Astrocyte (in vitro differentiated cells and primary cell): Measurements from ENCODE around the gene C21orf91. TPM values are rescaled to one million over a fixed set of nuclear protein-coding genes. Genes with fewer than 3 reads are reported as not detected.

Experiments
- DNase-seq: peaks from one replicate; pipeline ENCODE4 v3.0.0-alpha.2; 2010; ENCODE audit warnings: low read depth
- FAIRE-seq: peaks from 2 replicates; lab custom pipeline; 2011; peaks lifted over from hg19 to GRCh38; lab: Jason Lieb, UNC
- H2AFZ ChIP-seq: 2 replicates; pipeline ENCODE4 v1.6.0; 2012; ENCODE audit warnings: low read depth, low read length, inconsistent platforms
- H3K27ac ChIP-seq: 2 replicates; pipeline ENCODE4 v1.5.1; 2011; ENCODE audit warnings: low read depth, low read length, inconsistent platforms
- H3K27me3 ChIP-seq: 2 replicates; pipeline ENCODE4 v1.6.0; 2011; ENCODE audit warnings: low read length, inconsistent platforms; ENCODE audit not compliant: insufficient read depth
- H3K36me3 ChIP-seq: 2 replicates; pipeline ENCODE4 v1.5.1; 2011; ENCODE audit warnings: low read length, inconsistent platforms; ENCODE audit not compliant: insufficient read depth
- H3K4me1 ChIP-seq: 2 replicates; pipeline ENCODE4 v1.5.1; 2011; ENCODE audit warnings: low read length, inconsistent platforms; ENCODE audit not compliant: insufficient read depth
- H3K4me2 ChIP-seq: 2 replicates; pipeline ENCODE4 v1.6.0; 2012; ENCODE audit warnings: low read length, inconsistent platforms
- H3K4me3 ChIP-seq: 2 replicates; pipeline ENCODE4 v1.5.1; 2011; ENCODE audit warnings: low read depth, mild to moderate bottlenecking, low read length, inconsistent platforms; ENCODE audit not compliant: insufficient read depth
- H3K79me2 ChIP-seq: 2 replicates; pipeline ENCODE4 v1.6.0; 2012; ENCODE audit warnings: mild to moderate bottlenecking, low read length, inconsistent platforms; ENCODE audit not compliant: insufficient read depth
- H3K9ac ChIP-seq: 2 replicates; pipeline ENCODE4 v1.6.0; 2012; ENCODE audit warnings: mild to moderate bottlenecking, low read length, inconsistent platforms
- H3K9me3 ChIP-seq: 2 replicates; pipeline ENCODE4 v1.5.1; 2012; ENCODE audit warnings: low read depth, mild to moderate bottlenecking, low read length, inconsistent platforms; ENCODE audit not compliant: insufficient read depth
- H4K20me1 ChIP-seq: 2 replicates; pipeline ENCODE4 v1.6.0; 2012; ENCODE audit warnings: low read length, inconsistent platforms; ENCODE audit not compliant: insufficient read depth
- H3K27ac Mint-ChIP-seq: one replicate; pipeline ENCODE4 v1.8.0; 2021; ENCODE audit warnings: mild to moderate bottlenecking, mixed read lengths; ENCODE audit not compliant: unreplicated experiment
- H3K27me3 Mint-ChIP-seq: one replicate; pipeline ENCODE4 v1.8.0; 2021; ENCODE audit warnings: low read depth, mixed read lengths; ENCODE audit not compliant: unreplicated experiment
- H3K36me3 Mint-ChIP-seq: one replicate; pipeline ENCODE4 v1.8.0; 2021; ENCODE audit warnings: low read depth, mixed read lengths; ENCODE audit not compliant: unreplicated experiment
- H3K4me1 Mint-ChIP-seq: one replicate; pipeline ENCODE4 v1.8.0; 2021; ENCODE audit warnings: low read depth, mixed read lengths; ENCODE audit not compliant: unreplicated experiment
- H3K4me3 Mint-ChIP-seq: one replicate; pipeline ENCODE4 v1.8.0; 2021; ENCODE audit warnings: mild to moderate bottlenecking, moderate library complexity, mixed read lengths; ENCODE audit not compliant: unreplicated experiment
- H3K9me3 Mint-ChIP-seq: one replicate; pipeline ENCODE4 v1.8.0; 2021; ENCODE audit warnings: mild to moderate bottlenecking, mixed read lengths; ENCODE audit not compliant: unreplicated experiment
- CTCF ChIP-seq: IDR thresholded peaks from 2 replicates; pipeline ENCODE4 v1.5.1; 2011; ENCODE audit warnings: low read depth, mild to moderate bottlenecking, inconsistent platforms, low read length, moderate library complexity; ENCODE audit not compliant: insufficient read depth
- EZH2 ChIP-seq: IDR thresholded peaks from 2 replicates; pipeline ENCODE4 v1.6.1; 2012; ENCODE audit warnings: mild to moderate bottlenecking, low read length, inconsistent platforms; ENCODE audit not compliant: insufficient read depth
- total RNA-seq: library from RNA; stranded (reverse); gene quantifications from 2 replicates; pipeline ENCODE4 v1.2.1, GENCODE V29; 2021

The C21orf91 gene
- total RNA-seq, 1 donor from 2014 or later: 31.9 TPM

GRCh38 chr21:17802572-17802971, 16.6 kb downstream of the C21orf91 start:
- no peak overlapping the region for H2AFZ ChIP-seq
- peaks cover 3% of the 10 kb centered on the region for H3K36me3 ChIP-seq
- no peak overlapping the region for H3K9ac ChIP-seq
- Mint-ChIP-seq H3K4me3 (no peak overlapping the region), H3K27ac (peak overlapping the region; percentile 38), H3K36me3 (peaks cover 11% of the 10 kb centered on the region), H3K9me3 (peaks cover 1% of the 10 kb centered on the region), H3K27me3 (no peaks in the 10 kb centered on the region), H3K4me1 (peaks cover 17% of the 10 kb centered on the region)
- H3K27me3 ChIP-seq: no peaks in the 10 kb centered on the region
- no peak for TF ChIP-seq EZH2
- TF ChIP-seq CTCF: no peak
- H3K4me1 ChIP-seq: no peaks in the 10 kb centered on the region
- no peak overlapping the region for H3K27ac ChIP-seq
- FAIRE-seq: no peak
- DNase-seq: peak; percentile 70
- H4K20me1 ChIP-seq: peaks cover 4% of the 10 kb centered on the region
- H3K4me2 ChIP-seq: no peak overlapping the region
- H3K4me3 ChIP-seq: no peak overlapping the region
- peaks cover 6% of the 10 kb centered on the region for H3K79me2 ChIP-seq
- H3K9me3 ChIP-seq: no peaks in the 10 kb centered on the region

GRCh38 chr21:17799414-17800164, 19.6 kb downstream of the C21orf91 start:
- FAIRE-seq: no peak
- Histone ChIP-seq H3K4me3 (no peak overlapping the region), H3K79me2 (peaks cover 6% of the 10 kb centered on the region), H3K9ac (no peak overlapping the region), H4K20me1 (peaks cover 4% of the 10 kb centered on the region), H2AFZ (no peak overlapping the region), H3K9me3 (no peaks in the 10 kb centered on the region), H3K4me2 (no peak overlapping the region), H3K27ac (no peak overlapping the region), H3K36me3 (no peaks in the 10 kb centered on the region), H3K4me1 (no peaks in the 10 kb centered on the region), H3K27me3 (no peaks in the 10 kb centered on the region)
- H3K9me3 Mint-ChIP-seq: no peaks in the 10 kb centered on the region
- H3K27me3 Mint-ChIP-seq: no peaks in the 10 kb centered on the region
- TF ChIP-seq CTCF: no peak
- no peak for TF ChIP-seq EZH2
- DNase-seq: no peak
- H3K36me3 Mint-ChIP-seq: peaks cover 2% of the 10 kb centered on the region
- H3K27ac Mint-ChIP-seq: no peak overlapping the region
- no peak overlapping the region for H3K4me3 Mint-ChIP-seq
- peaks cover 23% of the 10 kb centered on the region for H3K4me1 Mint-ChIP-seq

- H3K9me3 ChIP-seq: no peaks in the 10 kb centered on the region
- H3K27ac Mint-ChIP-seq: no peak overlapping the region
- TF ChIP-seq CTCF (no peak), EZH2 (no peak)
- H3K4me1 ChIP-seq: no peaks in the 10 kb centered on the region
- DNase-seq: peak; percentile 28
- H3K4me1 Mint-ChIP-seq: peaks cover 23% of the 10 kb centered on the region
- no peaks in the 10 kb centered on the region for H3K36me3 ChIP-seq
- no peaks in the 10 kb centered on the region for H3K27me3 ChIP-seq
- no peak overlapping the region for H3K4me3 ChIP-seq
- no peak overlapping the region for H2AFZ ChIP-seq
- H4K20me1 ChIP-seq: peaks cover 4% of the 10 kb centered on the region
- no peaks in the 10 kb centered on the region for H3K9me3 Mint-ChIP-seq
- H3K79me2 ChIP-seq: peaks cover 6% of the 10 kb centered on the region
- FAIRE-seq: no peak
- H3K36me3 Mint-ChIP-seq: peaks cover 2% of the 10 kb centered on the region
- no peak overlapping the region for H3K27ac ChIP-seq
- no peak overlapping the region for H3K4me3 Mint-ChIP-seq
- H3K4me2 ChIP-seq: no peak overlapping the region
- no peaks in the 10 kb centered on the region for H3K27me3 Mint-ChIP-seq
- H3K9ac ChIP-seq: no peak overlapping the region
Measured at GRCh38 chr21:17798796-17799195, 20.4 kb downstream of the C21orf91 start.
